Cardiac muscle cell (in vitro differentiated cells and primary cell): ENCODE measurements around the gene ATP8B1. TPM values are rescaled to one million over a fixed set of nuclear protein-coding genes. Genes with fewer than 3 reads are reported as not detected.

Source experiments
- DNase-seq, 2 donors: peaks; one replicate each; pipeline versions ENCODE4 v3.0.0 to v3.0.0-alpha.2; 2010 to 2017; ENCODE audit warnings: low read depth in 1 of 2, low spot score in 1 of 2
- H3K27ac ChIP-seq: fragments of 200-600 bp; sonication (generic); 2 replicates; pipeline ENCODE4 v1.5.1; 2016
- H3K27me3 ChIP-seq: fragments of 200-600 bp; sonication (generic); 2 replicates; pipeline ENCODE4 v1.6.0; 2016; ENCODE audit warnings: control low read depth
- H3K36me3 ChIP-seq: fragments of 200-600 bp; sonication (generic); 2 replicates; pipeline ENCODE4 v1.5.1; 2016; ENCODE audit warnings: control low read depth
- H3K4me1 ChIP-seq: fragments of 200-600 bp; sonication (generic); 2 replicates; pipeline ENCODE4 v1.8.1; 2017; ENCODE audit warnings: low read depth, mild to moderate bottlenecking, mixed run types
- H3K4me3 ChIP-seq: fragments of 200-600 bp; sonication (generic); 2 replicates; pipeline ENCODE4 v1.5.1; 2016; ENCODE audit warnings: mild to moderate bottlenecking
- H3K9me3 ChIP-seq: fragments of 200-600 bp; sonication (generic); 2 replicates; pipeline ENCODE4 v1.5.1; 2017; ENCODE audit warnings: low read depth, mild to moderate bottlenecking, control low read depth
- CTCF ChIP-seq: IDR thresholded peaks from 2 replicates; pipeline ENCODE4 v1.5.1; 2012; ENCODE audit warnings: low read depth, mild to moderate bottlenecking, low read length
- polyA plus RNA-seq: library from polyadenylated mRNA; unstranded; fragments of >200 nt; fragmentation: Nextera tagmentation; extraction: Ambion mirVana; gene quantifications from 2 replicates; pipeline ENCODE4 v1.2.1, GENCODE V29; 2016
- total RNA-seq: library from RNA; depleted of rRNA; stranded (reverse); fragments of >200 nt; gene quantifications from 2 replicates; pipeline ENCODE4 v1.2.3, GENCODE V29; 2016

ATP8B1 gene
- total and polyA plus RNA-seq, 2 experiments from 2014 or later: 0.17 to 0.21 TPM

DNA sequence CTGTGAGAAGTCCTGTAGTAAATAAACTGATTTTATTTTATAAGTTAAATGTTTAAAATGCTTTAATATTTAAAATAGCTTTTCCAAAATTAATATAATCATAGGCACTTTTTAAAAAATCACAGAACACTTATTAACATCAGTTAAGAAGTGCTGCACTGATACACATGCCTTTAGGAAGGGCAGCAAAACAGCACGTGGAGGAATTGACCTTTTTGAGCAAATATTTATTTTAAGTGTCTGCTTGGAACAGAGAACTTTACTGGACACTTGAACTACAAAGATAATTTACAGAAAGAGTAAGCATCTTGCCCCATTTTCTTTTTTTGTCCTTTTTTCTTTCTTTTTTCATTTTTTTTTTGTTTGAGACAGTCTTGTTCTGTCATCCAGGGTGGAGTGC, 93.8 kb downstream of the ATP8B1 start:
- no peak overlapping the region for H3K27ac ChIP-seq
- DNase-seq: no peak
- no peak for TF ChIP-seq CTCF
- no peaks in the 10 kb centered on the region for H3K27me3 ChIP-seq
- H3K36me3 ChIP-seq: no peaks in the 10 kb centered on the region
- H3K9me3 ChIP-seq: no peaks in the 10 kb centered on the region
- H3K4me3 ChIP-seq: no peak overlapping the region
- no peaks in the 10 kb centered on the region for H3K4me1 ChIP-seq

DNA sequence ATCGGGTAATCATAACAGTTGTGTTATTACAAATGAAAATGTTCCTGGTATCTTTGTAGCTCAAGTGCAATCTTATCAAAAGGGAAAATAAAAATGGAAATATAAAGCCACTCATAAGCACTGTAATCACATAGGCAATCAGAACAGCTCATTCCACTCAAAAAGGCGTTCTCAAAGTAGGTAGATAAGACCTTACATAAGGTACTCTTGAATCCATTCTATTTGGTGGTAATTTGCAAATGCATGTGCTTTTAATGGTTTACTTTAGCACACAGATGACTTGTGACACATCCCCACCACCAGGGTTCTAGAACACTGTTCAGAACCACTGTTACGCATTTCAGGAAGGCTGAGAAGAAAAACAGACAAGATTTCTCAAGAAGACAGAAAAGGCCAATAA, 94.8 kb downstream of the ATP8B1 start:
- Histone ChIP-seq H3K27ac (no peak overlapping the region), H3K27me3 (no peaks in the 10 kb centered on the region), H3K36me3 (no peaks in the 10 kb centered on the region), H3K4me3 (no peak overlapping the region), H3K9me3 (no peaks in the 10 kb centered on the region), H3K4me1 (no peaks in the 10 kb centered on the region)
- TF ChIP-seq CTCF: no peak
- DNase-seq: no peak

DNA sequence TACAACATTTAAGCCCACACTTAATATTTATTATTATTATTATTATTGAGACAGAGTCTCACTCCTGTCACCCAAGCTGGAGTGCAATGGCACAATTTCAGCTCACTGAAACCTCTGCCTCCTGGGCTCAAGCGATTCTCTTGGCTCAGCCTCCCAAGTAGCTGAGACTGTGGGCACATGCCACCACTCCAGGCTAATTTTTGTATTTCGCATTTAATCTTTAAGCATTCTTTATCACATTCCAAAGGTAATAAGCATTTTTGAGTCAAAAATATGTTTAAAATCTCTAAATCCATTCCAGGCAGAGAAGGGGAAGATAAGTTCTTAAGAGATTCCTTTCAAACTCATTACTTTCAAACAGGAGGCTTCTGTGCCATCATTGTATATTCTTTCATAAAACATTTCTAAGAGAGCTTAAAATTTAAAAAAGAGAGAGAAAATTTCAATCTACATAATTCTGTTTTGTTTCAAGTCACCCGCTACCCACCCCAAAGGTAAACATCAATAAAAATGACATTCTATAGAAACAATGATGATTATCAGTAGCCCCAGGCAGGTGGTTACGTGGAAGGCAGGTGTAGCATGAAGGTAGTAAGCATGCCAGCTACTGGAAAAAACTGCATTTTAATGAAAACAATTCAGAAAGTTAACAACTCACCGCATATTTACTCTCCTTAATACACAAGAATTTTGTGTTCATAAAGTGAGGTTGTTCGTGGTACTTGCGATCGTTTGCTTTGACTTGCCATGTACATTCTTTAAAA, 97.1 kb downstream of the ATP8B1 start:
- no peaks in the 10 kb centered on the region for H3K4me1 ChIP-seq
- no peak for DNase-seq
- no peaks in the 10 kb centered on the region for H3K36me3 ChIP-seq
- H3K9me3 ChIP-seq: no peaks in the 10 kb centered on the region
- H3K27ac ChIP-seq: no peak overlapping the region
- TF ChIP-seq CTCF: no peak
- H3K27me3 ChIP-seq: no peaks in the 10 kb centered on the region
- no peak overlapping the region for H3K4me3 ChIP-seq

DNA sequence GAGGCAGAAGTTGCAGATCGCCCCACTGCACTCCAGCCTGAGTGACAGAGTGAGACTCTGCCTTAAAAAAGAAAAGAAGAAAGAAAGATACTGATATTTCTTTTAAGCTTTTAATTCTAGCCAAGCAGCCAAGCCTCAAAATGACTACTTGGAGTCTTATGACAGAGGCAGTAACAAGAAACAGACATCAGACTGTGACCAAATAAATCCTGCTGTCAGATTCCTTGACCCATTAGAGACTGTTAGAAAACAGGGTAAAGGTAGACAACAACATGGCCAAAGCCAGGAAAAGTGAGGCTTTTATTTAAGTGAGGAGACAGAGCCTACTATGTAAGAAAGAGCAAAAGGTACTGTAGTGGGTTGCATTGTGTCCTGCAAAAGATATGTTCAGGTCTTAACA, 98.1 kb downstream of the ATP8B1 start:
- H3K27ac ChIP-seq: no peak overlapping the region
- no peaks in the 10 kb centered on the region for H3K9me3 ChIP-seq
- no peaks in the 10 kb centered on the region for H3K36me3 ChIP-seq
- no peak for TF ChIP-seq CTCF
- no peak for DNase-seq
- no peaks in the 10 kb centered on the region for H3K27me3 ChIP-seq
- no peaks in the 10 kb centered on the region for H3K4me1 ChIP-seq
- H3K4me3 ChIP-seq: no peak overlapping the region

GRCh38 chr18:57698571-57699276, 104.4 kb downstream of the ATP8B1 start:
- Histone ChIP-seq H3K4me1 (peaks cover 17% of the 10 kb centered on the region), H3K27me3 (no peaks in the 10 kb centered on the region), H3K4me3 (no peak overlapping the region), H3K27ac (peak overlapping the region; percentile 94), H3K36me3 (no peaks in the 10 kb centered on the region), H3K9me3 (no peaks in the 10 kb centered on the region)
- DNase-seq: peak; percentile 51 to 67
- no peak for TF ChIP-seq CTCF
